ENCODE measurements around the gene COMMD4. TPM values are rescaled to one million over a fixed set of nuclear protein-coding genes. Genes with fewer than 3 reads are reported as not detected.

COMMD4 gene
- polyA plus RNA-seq, 3 donors: 41.1 to 63.1 (median 41.3) TPM

- H3K9ac ChIP-seq (ENCODE audit: insufficient read depth, low read length, poor library complexity, severe bottlenecking): no peak overlapping the region
- H3K9me3 Mint-ChIP-seq: no peaks in the 10 kb centered on the region
- peaks cover 0 to 4% (median 2%) of the 10 kb centered on the region in 3 donors for H3K27me3 Mint-ChIP-seq (ENCODE audit: low read depth in 3 of 3)
- WGBS (ENCODE audit: insufficient coverage): 90% methylated on average over 11 of the region's 17 CpGs
- H3K4me3 ChIP-seq (replicated peaks in 1 of 3; ENCODE audit: low read depth in 2 of 3, low read length in 3 of 3): no peak overlapping the region
- no peaks in the 10 kb centered on the region for H3K27me3 ChIP-seq (ENCODE audit: control insufficient read depth in 2 of 2, insufficient read depth in 2 of 2, low read length in 2 of 2)
- intact Hi-C loops (cut with micrococcal nuclease): no loop called here
- H3K36me3 ChIP-seq (replicated peaks in 1 of 2; ENCODE audit: control insufficient read depth in 1 of 2, insufficient read depth in 2 of 2, low read length in 2 of 2): peaks cover 67 to 92% of the 10 kb centered on the region in 2 donors
- no peaks in the 10 kb centered on the region for H3K79me2 ChIP-seq (ENCODE audit: insufficient read depth, low read length)
- H3K4me1 Mint-ChIP-seq: no peaks in the 10 kb centered on the region
- H4K20me1 ChIP-seq (ENCODE audit: insufficient read depth, low read length): peaks cover 24% of the 10 kb centered on the region
- H3K4me2 ChIP-seq (replicated peaks; ENCODE audit: extremely low read depth, low read length, poor library complexity, severe bottlenecking): no peak overlapping the region
- H2AFZ ChIP-seq (ENCODE audit: insufficient read depth, low read depth, low read length, poor library complexity, severe bottlenecking): no peak overlapping the region
- H3K9me3 ChIP-seq (replicated peaks in 1 of 2; ENCODE audit: control insufficient read depth in 1 of 2, insufficient read depth in 1 of 2, low read length in 2 of 2): no peaks in the 10 kb centered on the region
- H3K36me3 Mint-ChIP-seq: peaks cover 58 to 89% of the 10 kb centered on the region in 2 donors
- no peak overlapping the region for H3K27ac ChIP-seq (ENCODE audit: low read depth in 1 of 2, low read length in 2 of 2)
- no peak for DNase-seq
- H3K27ac Mint-ChIP-seq: no peak overlapping the region
- H3K4me3 Mint-ChIP-seq: no peak overlapping the region
- no peak for TF ChIP-seq CTCF (IDR thresholded peaks at IDR 0.05)
- H3K4me1 ChIP-seq (ENCODE audit: control insufficient read depth in 1 of 2, insufficient read depth in 2 of 2, low read length in 2 of 2): no peaks in the 10 kb centered on the region
Observed at GRCh38 chr15:75357976-75358673, 22.3 kb downstream of the COMMD4 start.

GRCh38 chr15:75358771-75359536 is 23.1 kb downstream of the COMMD4 start:
- Mint-ChIP-seq H3K36me3 (peaks cover 60 to 92% of the 10 kb centered on the region in 2 donors), H3K4me3 (no peak overlapping the region), H3K27me3 (ENCODE audit: low read depth in 3 of 3) (peaks cover 0 to 2% (median 1%) of the 10 kb centered on the region in 3 donors), H3K27ac (no peak overlapping the region), H3K9me3 (no peaks in the 10 kb centered on the region), H3K4me1 (no peaks in the 10 kb centered on the region)
- intact Hi-C loops (cut with micrococcal nuclease): no loop called here
- H3K4me1 ChIP-seq (ENCODE audit: control insufficient read depth in 1 of 2, insufficient read depth in 2 of 2, low read length in 2 of 2): no peaks in the 10 kb centered on the region
- 100% methylated on average over 1 of the region's 10 CpGs for WGBS (ENCODE audit: insufficient coverage)
- no peak overlapping the region for H2AFZ ChIP-seq (ENCODE audit: insufficient read depth, low read depth, low read length, poor library complexity, severe bottlenecking)
- H3K4me2 ChIP-seq (replicated peaks; ENCODE audit: extremely low read depth, low read length, poor library complexity, severe bottlenecking): no peak overlapping the region
- H3K4me3 ChIP-seq (replicated peaks in 1 of 3; ENCODE audit: low read depth in 2 of 3, low read length in 3 of 3): no peak overlapping the region
- TF ChIP-seq CTCF (IDR thresholded peaks at IDR 0.05): no peak
- H3K9ac ChIP-seq (ENCODE audit: insufficient read depth, low read length, poor library complexity, severe bottlenecking): no peak overlapping the region
- no peak overlapping the region for H3K27ac ChIP-seq (ENCODE audit: low read depth in 1 of 2, low read length in 2 of 2)
- no peaks in the 10 kb centered on the region for H3K79me2 ChIP-seq (ENCODE audit: insufficient read depth, low read length)
- H4K20me1 ChIP-seq (ENCODE audit: insufficient read depth, low read length): peaks cover 30% of the 10 kb centered on the region
- DNase-seq: no peak
- no peaks in the 10 kb centered on the region for H3K9me3 ChIP-seq (replicated peaks in 1 of 2; ENCODE audit: control insufficient read depth in 1 of 2, insufficient read depth in 1 of 2, low read length in 2 of 2)
- H3K27me3 ChIP-seq (ENCODE audit: control insufficient read depth in 2 of 2, insufficient read depth in 2 of 2, low read length in 2 of 2): no peaks in the 10 kb centered on the region
- peaks cover 73 to 97% of the 10 kb centered on the region in 2 donors for H3K36me3 ChIP-seq (replicated peaks in 1 of 2; ENCODE audit: control insufficient read depth in 1 of 2, insufficient read depth in 2 of 2, low read length in 2 of 2)
